OCI-LY3 (cell line): Measurements from ENCODE around the gene CCR4.

Experiments
- EZH2phosphoT487 ChIP-seq: fragments of 200-600 bp; shearing (Covaris generic); IDR thresholded peaks from 2 replicates; pipeline ENCODE4 v1.6.1; 2018; ENCODE audit warnings: antibody characterized with exemption, mixed run types, low read depth
- TF ChIP-seq, protein P1 (sequence below): fragments of 200-600, 300-600 bp; sonication (generic); IDR thresholded peaks from 2 replicates; pipeline ENCODE4 v1.5.1; 2014; ENCODE audit warnings: antibody characterized with exemption, low read length, low read depth

DNA sequence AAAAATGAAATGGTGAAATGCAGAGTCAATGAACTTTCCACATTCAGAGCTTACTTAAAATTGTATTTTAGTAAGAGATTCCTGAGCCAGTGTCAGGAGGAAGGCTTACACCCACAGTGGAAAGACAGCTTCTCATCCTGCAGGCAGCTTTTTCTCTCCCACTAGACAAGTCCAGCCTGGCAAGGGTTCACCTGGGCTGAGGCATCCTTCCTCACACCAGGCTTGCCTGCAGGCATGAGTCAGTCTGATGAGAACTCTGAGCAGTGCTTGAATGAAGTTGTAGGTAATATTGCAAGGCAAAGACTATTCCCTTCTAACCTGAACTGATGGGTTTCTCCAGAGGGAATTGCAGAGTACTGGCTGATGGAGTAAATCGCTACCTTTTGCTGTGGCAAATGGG is 3.1 kb downstream of the CCR4 start:
- TF ChIP-seq, protein P1, sequence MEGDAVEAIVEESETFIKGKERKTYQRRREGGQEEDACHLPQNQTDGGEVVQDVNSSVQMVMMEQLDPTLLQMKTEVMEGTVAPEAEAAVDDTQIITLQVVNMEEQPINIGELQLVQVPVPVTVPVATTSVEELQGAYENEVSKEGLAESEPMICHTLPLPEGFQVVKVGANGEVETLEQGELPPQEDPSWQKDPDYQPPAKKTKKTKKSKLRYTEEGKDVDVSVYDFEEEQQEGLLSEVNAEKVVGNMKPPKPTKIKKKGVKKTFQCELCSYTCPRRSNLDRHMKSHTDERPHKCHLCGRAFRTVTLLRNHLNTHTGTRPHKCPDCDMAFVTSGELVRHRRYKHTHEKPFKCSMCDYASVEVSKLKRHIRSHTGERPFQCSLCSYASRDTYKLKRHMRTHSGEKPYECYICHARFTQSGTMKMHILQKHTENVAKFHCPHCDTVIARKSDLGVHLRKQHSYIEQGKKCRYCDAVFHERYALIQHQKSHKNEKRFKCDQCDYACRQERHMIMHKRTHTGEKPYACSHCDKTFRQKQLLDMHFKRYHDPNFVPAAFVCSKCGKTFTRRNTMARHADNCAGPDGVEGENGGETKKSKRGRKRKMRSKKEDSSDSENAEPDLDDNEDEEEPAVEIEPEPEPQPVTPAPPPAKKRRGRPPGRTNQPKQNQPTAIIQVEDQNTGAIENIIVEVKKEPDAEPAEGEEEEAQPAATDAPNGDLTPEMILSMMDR: no peak
- TF ChIP-seq EZH2phosphoT487: no peak
